GM19193 (cell line): ENCODE results near the gene WDR5.

ENCODE experiments used
- POLR2A ChIP-seq: IDR thresholded peaks from 4 replicates; pipeline ENCODE4 v1.6.1; 2011; ENCODE audit not compliant: insufficient read depth, insufficient read length; ENCODE audit errors: extremely low read depth

The WDR5 gene

GRCh38 chr9:134135343-134136117 is at the start of gene WDR5:
WDR5 (plus strand) TSS chr9:134136082; CDS start chr9:134139878, 3,796 bp downstream.
- peak; percentile 70 for TF ChIP-seq POLR2A

GRCh38 chr9:134088063-134088725 is 47.7 kb upstream of the WDR5 start:
- TF ChIP-seq POLR2A: no peak

DNA sequence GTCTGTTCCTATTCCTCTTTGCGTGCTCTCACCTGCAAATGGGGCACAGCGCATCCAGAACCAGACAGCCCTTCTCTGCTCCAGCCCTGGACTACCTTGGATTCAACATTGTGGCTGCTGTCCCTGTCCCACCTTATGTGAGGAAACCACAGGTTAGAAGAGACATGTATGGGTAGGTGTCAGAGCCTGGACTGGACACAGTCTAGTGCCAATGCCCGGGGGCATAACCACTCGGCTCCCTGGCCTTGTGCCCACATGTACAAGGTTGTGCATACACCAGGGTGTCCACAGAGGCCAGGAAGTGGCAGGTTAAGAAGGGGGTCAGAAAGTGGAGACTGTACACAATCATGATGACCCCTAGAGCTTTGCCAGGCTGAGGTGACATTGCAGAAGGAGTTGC is 45.9 kb upstream of the WDR5 start:
- TF ChIP-seq POLR2A: no peak

- no peak for TF ChIP-seq POLR2A
Measured at GRCh38 chr9:134099123-134099761, 36.6 kb upstream of the WDR5 start.

GRCh38 chr9:134100040-134100439 is 35.8 kb upstream of the WDR5 start:
- TF ChIP-seq POLR2A: no peak

GRCh38 chr9:134101623-134102149 is 34.2 kb upstream of the WDR5 start:
- TF ChIP-seq POLR2A: no peak

DNA sequence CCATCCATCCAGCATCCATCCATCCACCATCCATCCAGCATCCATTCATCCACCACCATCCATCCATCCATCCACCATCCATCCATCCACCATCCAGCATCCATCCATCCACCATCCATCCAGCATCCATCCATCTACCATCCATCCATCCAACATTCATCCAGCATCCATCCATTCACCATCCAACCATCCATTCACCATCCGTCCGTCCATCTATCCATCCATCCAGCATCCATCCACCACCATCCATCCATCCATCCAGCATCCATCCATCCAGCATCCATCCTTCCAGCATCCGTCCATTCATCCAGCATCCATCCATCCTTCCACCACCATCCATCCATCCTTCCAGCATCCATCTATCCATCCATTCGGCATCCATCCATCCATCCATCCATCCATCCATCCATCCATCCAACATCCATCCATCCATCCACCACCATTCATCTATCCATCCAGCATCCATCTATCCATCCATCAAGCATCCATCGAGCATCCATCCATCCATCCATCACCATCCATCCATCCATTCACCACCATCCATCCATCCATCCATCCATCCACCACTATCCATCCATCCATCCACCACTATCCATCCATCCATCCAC is 32.4 kb upstream of the WDR5 start:
- no peak for TF ChIP-seq POLR2A

DNA sequence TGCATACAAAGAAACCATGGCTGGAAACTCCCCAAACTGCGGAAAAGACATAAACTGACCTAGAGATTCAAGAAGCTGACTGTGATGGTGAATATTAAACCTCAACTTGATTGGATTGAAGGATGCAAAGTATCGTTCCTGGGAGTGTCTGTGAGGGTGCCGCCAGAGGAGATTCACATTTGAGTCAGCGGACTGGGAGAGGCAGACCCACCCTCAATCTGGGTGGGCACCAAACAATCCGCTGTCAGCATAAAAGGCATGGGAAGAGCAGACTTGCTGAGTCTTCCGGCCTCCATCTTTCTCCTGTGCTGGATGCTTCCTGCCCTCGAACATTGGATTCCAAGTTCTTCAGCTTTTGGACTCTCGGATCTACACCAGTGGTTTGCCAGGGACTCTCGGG is 24.8 kb upstream of the WDR5 start:
- TF ChIP-seq POLR2A: no peak

DNA sequence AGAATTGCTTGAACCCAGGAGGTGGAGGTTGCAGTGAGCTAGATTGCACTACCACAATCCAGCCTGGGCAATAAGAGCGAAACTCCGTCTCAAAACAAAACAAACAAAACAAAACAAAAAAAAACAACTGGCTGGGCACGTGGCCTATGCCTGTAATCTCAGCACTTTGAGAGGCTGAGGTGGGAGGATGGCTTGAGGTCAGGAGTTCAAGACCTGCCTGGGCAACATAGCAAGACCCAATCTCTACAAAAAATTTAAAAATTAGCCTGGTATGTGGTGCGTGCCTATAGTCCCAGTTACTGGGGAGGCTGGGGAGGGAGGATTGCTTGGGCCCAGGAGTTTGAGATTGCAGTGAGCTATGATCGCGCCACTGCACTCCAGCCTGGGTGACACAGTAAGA is 23.3 kb upstream of the WDR5 start:
- TF ChIP-seq POLR2A: no peak

DNA sequence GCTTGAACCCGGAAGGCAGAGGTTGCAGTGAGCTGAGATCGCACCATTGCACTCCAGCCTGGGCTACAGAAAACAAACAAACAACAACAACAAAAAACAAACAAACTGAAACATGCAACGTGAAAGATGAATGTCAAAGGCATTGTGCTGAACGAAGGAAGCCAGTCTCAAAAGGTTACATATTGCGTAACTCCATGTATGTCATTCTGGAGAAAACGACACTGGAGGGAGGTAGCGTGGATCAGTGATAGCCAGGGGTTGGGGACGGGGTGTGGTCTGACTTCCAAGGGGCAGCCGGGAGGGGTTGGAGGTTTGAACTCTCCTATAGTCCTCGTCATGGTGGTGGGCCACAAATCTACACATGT is 12.1 kb upstream of the WDR5 start:
- no peak for TF ChIP-seq POLR2A

GRCh38 chr9:134125413-134126095 is 10.3 kb upstream of the WDR5 start:
- no peak for TF ChIP-seq POLR2A

DNA sequence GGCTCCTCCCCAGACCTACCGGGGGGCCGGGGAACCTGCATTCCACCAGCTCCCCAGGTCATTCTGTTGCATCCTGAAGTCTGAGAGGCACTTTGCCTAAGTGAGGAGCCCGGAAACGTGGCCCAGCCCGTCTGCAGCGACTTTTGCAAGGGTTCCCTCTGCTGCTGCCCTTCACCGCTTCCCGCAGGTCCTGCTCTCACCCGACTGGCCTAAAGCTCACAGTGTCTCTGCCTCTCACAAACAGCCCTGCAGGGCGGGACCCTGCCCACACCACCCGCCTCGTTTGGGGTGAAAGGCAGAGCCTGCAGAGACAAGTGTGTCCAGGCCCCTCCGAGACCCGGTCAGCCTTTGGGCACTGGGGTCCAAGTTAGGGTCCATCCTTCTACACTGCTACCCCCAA is 9.5 kb upstream of the WDR5 start:
- TF ChIP-seq POLR2A: no peak

DNA sequence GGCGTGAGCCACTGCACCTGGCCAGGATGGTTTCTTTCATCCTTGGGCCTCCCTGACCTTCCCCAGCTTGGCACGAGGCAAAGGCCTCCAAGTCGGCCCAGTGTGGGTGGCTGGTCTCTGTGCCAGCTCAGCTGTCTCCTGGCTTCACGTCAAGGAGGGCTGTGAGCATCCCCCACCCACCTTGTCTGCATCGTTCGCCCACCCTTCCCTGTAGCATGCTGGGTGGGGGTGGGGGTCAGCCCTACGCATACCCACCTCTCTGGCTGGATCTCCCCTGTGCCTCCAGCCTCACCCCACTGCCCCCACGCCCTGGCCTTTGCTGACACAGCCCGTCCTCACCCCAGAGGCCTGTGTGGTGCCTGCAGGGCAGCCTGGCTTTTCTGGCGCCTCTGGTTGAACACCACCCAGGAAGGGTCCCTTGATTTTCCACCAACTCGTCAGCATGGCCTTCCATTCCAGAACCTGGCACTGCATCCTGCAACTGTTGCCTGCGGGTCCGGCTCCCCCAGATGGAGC is 8.8 kb upstream of the WDR5 start:
- no peak for TF ChIP-seq POLR2A

DNA sequence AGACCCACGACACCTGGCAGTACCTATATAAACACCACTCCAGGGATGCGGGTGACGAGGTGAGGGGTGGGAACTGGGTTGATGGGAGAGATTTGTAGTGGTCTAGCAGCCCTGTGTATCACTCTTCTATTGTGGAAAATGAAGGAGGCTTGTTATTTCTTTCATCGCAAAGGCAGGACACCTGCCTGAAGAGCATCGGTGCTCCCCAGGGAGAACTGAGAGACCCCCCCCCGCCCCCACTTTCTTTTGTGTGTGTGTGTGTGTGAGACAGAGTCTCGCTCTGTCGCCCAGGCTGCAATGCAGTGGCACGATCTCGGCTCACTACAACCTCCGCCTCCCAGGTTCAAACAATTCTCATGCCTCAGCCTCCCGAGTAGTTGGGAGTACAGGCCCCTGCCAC is 8.3 kb upstream of the WDR5 start:
- no peak for TF ChIP-seq POLR2A
